GM12891 (cell line): ENCODE results near the gene MPO.

Source experiments
- POLR2AphosphoS5 ChIP-seq: IDR thresholded peaks from 2 replicates; pipeline ENCODE4 v1.6.1; 2011; ENCODE audit warnings: low read depth, low read length, control low read depth
- TAF1 ChIP-seq: IDR thresholded peaks from 2 replicates; pipeline ENCODE4 v1.6.1; 2011; ENCODE audit warnings: low read depth, low read length, control low read depth

GRCh38 chr17:58322581-58323185 is 41.9 kb upstream of the MPO start:
- TF ChIP-seq TAF1 (no peak), POLR2AphosphoS5 (no peak)
